A549 (cell line): Measurements from ENCODE around the gene NFKBIZ. TPM values are rescaled to one million over a fixed set of nuclear protein-coding genes. Genes with fewer than 3 reads are reported as not detected.

Experiments
- ATAC-seq, 2 experiments: fragments of 200-7000 bp in 1 of 2; fragments of >200 bp in 1 of 2; cut with Nextera tagmentation in 1 of 2; cut with Tn5 transposase in 1 of 2; 3 replicates each; pipeline versions ENCODE4 v1.8.0 to v1.9.1; 2018 to 2020; ENCODE audit warnings: mild to moderate bottlenecking in 1 of 2, moderate library complexity in 1 of 2
- CTCF ChIA-PET: fragments of 300-600 bp; sonication (Branson Sonifier 250); formaldehyde crosslinking; extraction: SDS; loops from one replicate; lab custom pipeline; 2021; ENCODE audit warnings: antibody characterized with exemption, inconsistent platforms; lab: Yijun Ruan, JAX
- POLR2A ChIA-PET: fragments of 350-600 bp; formaldehyde crosslinking; extraction: SDS; loops from one replicate; lab custom pipeline; 2021; ENCODE audit warnings: antibody characterized with exemption, inconsistent platforms; lab: Yijun Ruan, JAX
- DNase-seq, 2 experiments: peaks; one replicate each; pipeline versions ENCODE4 v3.0.0 to v3.0.0-alpha.2; 2011 to 2016; ENCODE audit warnings: low read depth in 1 of 2, low spot score in 1 of 2
- FAIRE-seq: peaks from 2 replicates; lab custom pipeline; 2011; peaks lifted over from hg19 to GRCh38; lab: Jason Lieb, UNC
- H3K27ac ChIP-seq, 2 experiments: fragments of >200 bp; sonication (Bioruptor Twin); formaldehyde crosslinking; 3 replicates each; pipeline ENCODE4 v1.5.1; 2016 to 2017
- H3K4me1 ChIP-seq: fragments of >200 bp; sonication (Bioruptor Twin); formaldehyde crosslinking; 3 replicates; pipeline ENCODE4 v1.6.1; 2016
- H3K4me2 ChIP-seq: fragments of >200 bp; sonication (Bioruptor Twin); formaldehyde crosslinking; 3 replicates; pipeline ENCODE4 v1.6.1; 2016
- H3K4me3 ChIP-seq: fragments of >200 bp; sonication (Bioruptor Twin); formaldehyde crosslinking; 3 replicates; pipeline ENCODE4 v1.5.1; 2016
- H3K9me3 ChIP-seq: fragments of >200 bp; sonication (Bioruptor Twin); formaldehyde crosslinking; 3 replicates; pipeline ENCODE4 v1.6.1; 2016
- CEBPB ChIP-seq, 2 experiments: fragments of >200 bp in 1 of 2; sonication (Bioruptor Twin) in 1 of 2; formaldehyde crosslinking in 1 of 2; IDR thresholded peaks; 2 replicates each; pipeline ENCODE4 v1.6.1; 2012 to 2016
- CHD2 ChIP-seq: fragments of 150-350 bp; IDR thresholded peaks from 2 replicates; pipeline ENCODE4 v1.6.1; 2014; ENCODE audit warnings: low read length; ENCODE audit not compliant: partially characterized antibody
- CHD4 ChIP-seq: fragments of 200-600 bp; sonication (generic); IDR thresholded peaks from 2 replicates; pipeline ENCODE4 v1.6.1; 2016; ENCODE audit warnings: antibody characterized with exemption, mild to moderate bottlenecking, borderline replicate concordance
- E2F6 ChIP-seq: IDR thresholded peaks from 2 replicates; pipeline ENCODE4 v1.6.1; 2012; ENCODE audit warnings: low read depth, borderline replicate concordance
- EHMT2 ChIP-seq: fragments of 200-600 bp; sonication (generic); IDR thresholded peaks from 2 replicates; pipeline ENCODE4 v1.6.1; 2016; ENCODE audit warnings: antibody characterized with exemption, low read depth, mild to moderate bottlenecking, moderate library complexity
- EP300 ChIP-seq, 2 experiments: fragments of >200 bp; sonication (Bioruptor Twin); formaldehyde crosslinking; IDR thresholded peaks; 2 replicates in 1 of 2; 3 replicates in 1 of 2; pipeline ENCODE4 v1.6.1; 2016 to 2017
- FOSB ChIP-seq: fragments of 250-450 bp; sonication (Bioruptor Pico); IDR thresholded peaks from 2 replicates; pipeline ENCODE4 v1.5.0; 2020; ENCODE audit warnings: mild to moderate bottlenecking, moderate library complexity
- FOXS1 ChIP-seq: fragments of 250-450 bp; sonication (Bioruptor Pico); IDR thresholded peaks from 2 replicates; pipeline ENCODE4 v1.5.0; 2020; ENCODE audit warnings: mild to moderate bottlenecking, moderate library complexity
- GATA3 ChIP-seq: IDR thresholded peaks from 2 replicates; pipeline ENCODE4 v1.6.1; 2012; ENCODE audit warnings: borderline replicate concordance
- HEYL ChIP-seq: fragments of 250-450 bp; sonication (Bioruptor Pico); IDR thresholded peaks from 2 replicates; pipeline ENCODE4 v1.8.0; 2021; ENCODE audit warnings: mild to moderate bottlenecking, moderate library complexity
- HOXA7 ChIP-seq: fragments of 250-450 bp; sonication (Bioruptor Pico); IDR thresholded peaks from 2 replicates; pipeline ENCODE4 v1.5.0; 2020; ENCODE audit warnings: mild to moderate bottlenecking, moderate library complexity
- JUN ChIP-seq, 2 experiments: fragments of >200 bp; sonication (Bioruptor Twin); formaldehyde crosslinking; IDR thresholded peaks; 2 replicates in 1 of 2; 3 replicates in 1 of 2; pipeline ENCODE4 v1.6.1; 2016 to 2017
- KDM1A ChIP-seq: fragments of 200-600 bp; sonication (generic); IDR thresholded peaks from 2 replicates; pipeline ENCODE4 v1.6.1; 2016; ENCODE audit warnings: low read depth, mild to moderate bottlenecking
- MAFK ChIP-seq: fragments of 450-650 bp; IDR thresholded peaks from 2 replicates; pipeline ENCODE4 v1.6.1; 2014; ENCODE audit not compliant: partially characterized antibody
- MAX ChIP-seq: IDR thresholded peaks from 2 replicates; pipeline ENCODE4 v1.6.1; 2012
- MYC ChIP-seq: IDR thresholded peaks from 2 replicates; pipeline ENCODE4 v1.6.1; 2012; ENCODE audit warnings: mild to moderate bottlenecking, inconsistent platforms, low read length, improper control_type of control experiment, borderline replicate concordance
- NR3C1 ChIP-seq: fragments of >200 bp; sonication (Bioruptor Twin); formaldehyde crosslinking; IDR thresholded peaks from 3 replicates; pipeline ENCODE4 v1.6.1; 2017
- PHF8 ChIP-seq: fragments of 200-600 bp; sonication (generic); IDR thresholded peaks from 2 replicates; pipeline ENCODE4 v1.6.1; 2016; ENCODE audit warnings: low read depth, mild to moderate bottlenecking, antibody characterized with exemption, moderate library complexity, borderline replicate concordance
- RAD21 ChIP-seq, 2 experiments: fragments of >200 bp in 1 of 2; sonication (Bioruptor Twin) in 1 of 2; formaldehyde crosslinking in 1 of 2; IDR thresholded peaks in 1 of 2; conservative IDR thresholded peaks in 1 of 2; 2 replicates in 1 of 2; 3 replicates in 1 of 2; pipeline ENCODE4 v1.6.1; 2012 to 2018; ENCODE audit warnings: inconsistent platforms in 1 of 2
- SMC3 ChIP-seq: fragments of >200 bp; sonication (Bioruptor Twin); formaldehyde crosslinking; IDR thresholded peaks from 3 replicates; pipeline ENCODE4 v1.6.1; 2018; ENCODE audit warnings: inconsistent platforms
- TP53 ChIP-seq: fragments of 250-450 bp; sonication (Bioruptor Pico); IDR thresholded peaks from 2 replicates; pipeline ENCODE4 v1.5.0; 2021; ENCODE audit warnings: mild to moderate bottlenecking, moderate library complexity
- ZC3H11A ChIP-seq: fragments of 450-650 bp; IDR thresholded peaks from 2 replicates; pipeline ENCODE4 v1.6.1; 2014; ENCODE audit warnings: antibody characterized with exemption, mild to moderate bottlenecking
- WGBS: methylation state at CpG from one replicate; pipeline ENCODE4 v1.1.6; 2017; ENCODE audit errors: missing lambda C conversion rate; 5-methylcytosine and 5-hydroxymethylcytosine counted together
- polyA plus RNA-seq, 4 experiments: library from polyadenylated mRNA; depleted of rRNA in 3 of 4; stranded (reverse); fragments of >200 nt; fragmentation: RNase III in 1 of 4; extraction: RNeasy Plus Mini Kit Qiagen cat#74134 plus additional on column Dnase treatment in 1 of 4; gene quantifications; 2 replicates in 3 of 4; 3 replicates in 1 of 4; pipeline ENCODE4 v1.2.3, GENCODE V29; 2011 to 2017
- TF ChIP-seq, protein P1 (sequence below): fragments of >200 bp; sonication (Bioruptor Twin); formaldehyde crosslinking; IDR thresholded peaks from 2 replicates; pipeline ENCODE4 v1.6.1; 2016
- TF ChIP-seq, protein P2 (sequence below): fragments of 200-600 bp; sonication (generic); IDR thresholded peaks from 2 replicates; pipeline ENCODE4 v1.6.1; 2016; ENCODE audit warnings: antibody characterized with exemption, mild to moderate bottlenecking, moderate library complexity

NFKBIZ gene
- polyA plus RNA-seq, 2 of the 4 experiments (the other 2 are of a cell fraction): 19.8 to 36.1 TPM

DNA sequence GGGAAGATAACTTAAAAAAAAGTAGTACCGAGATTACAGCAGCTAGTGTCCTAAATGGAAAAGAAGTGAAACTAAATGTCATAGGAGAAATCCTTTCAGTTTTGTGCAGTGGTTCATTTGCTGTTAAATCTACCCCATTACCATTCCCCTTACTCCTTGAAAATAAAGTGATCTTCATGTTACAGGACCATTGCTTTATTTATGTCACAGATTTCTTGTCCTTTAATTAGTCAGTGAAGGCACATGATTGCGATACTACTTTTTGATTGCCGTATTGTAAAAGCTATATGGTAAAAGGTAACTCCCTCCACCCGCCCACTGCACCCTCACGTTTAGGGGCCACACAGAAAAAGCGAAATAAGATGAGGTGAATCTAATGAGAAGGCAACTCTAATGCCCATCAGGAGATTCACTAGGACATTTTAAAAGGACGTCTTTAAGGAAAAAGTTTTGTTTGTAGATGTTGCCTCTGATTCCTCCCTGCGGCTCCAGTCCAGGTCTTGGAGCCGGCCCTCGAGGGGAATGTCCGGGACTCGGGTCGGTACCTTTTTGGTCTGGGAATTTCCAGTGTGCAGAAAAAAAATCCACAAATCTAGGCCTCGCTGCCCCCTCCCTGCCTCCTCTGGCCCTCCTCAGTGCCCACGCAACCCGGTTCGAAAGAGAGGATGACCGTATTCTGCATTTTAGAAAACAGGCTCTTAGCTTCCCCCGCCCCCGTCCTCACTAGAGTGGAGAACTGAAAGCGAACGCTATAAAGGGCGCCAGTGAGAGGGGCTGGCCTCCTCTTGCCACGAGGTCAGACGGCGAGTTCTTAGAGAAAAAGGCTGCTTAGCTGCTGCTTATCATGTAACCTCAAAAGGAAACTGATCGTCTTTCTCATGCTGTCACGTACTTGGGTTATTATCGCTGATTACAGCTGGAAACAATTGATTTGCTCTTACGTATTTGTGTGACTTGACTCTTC lies 21.8 kb upstream of the NFKBIZ start:
- FAIRE-seq: peak; percentile 56
- TF ChIP-seq PHF8: peak; percentile 60; the same call in 1 of the 2 replicates
- TF ChIP-seq MYC: peak; percentile 66; the same call in 1 of the 2 replicates
- 0 out of 2 replicates have a peak, but pooled peaks have one; percentile 15 for TF ChIP-seq TP53
- no peak for TF ChIP-seq EHMT2
- TF ChIP-seq CHD4: no peak
- TF ChIP-seq MAFK: no peak
- TF ChIP-seq MAX: peak; percentile 85
- peak; percentile 15; the same call in 2 of the 3 replicates for TF ChIP-seq SMC3
- TF ChIP-seq JUN (IDR thresholded peaks at IDR 0.05): peak in 1 of 2 experiments; percentile 52; a peak in 1 of 5 replicates
- peak; percentile 85 for TF ChIP-seq E2F6
- TF ChIP-seq, protein P1, sequence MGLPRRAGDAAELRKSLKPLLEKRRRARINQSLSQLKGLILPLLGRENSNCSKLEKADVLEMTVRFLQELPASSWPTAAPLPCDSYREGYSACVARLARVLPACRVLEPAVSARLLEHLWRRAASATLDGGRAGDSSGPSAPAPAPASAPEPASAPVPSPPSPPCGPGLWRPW: no peak
- TF ChIP-seq FOSB (CRISPR knock-in tag): peak; percentile 53; the same call in 1 of the 2 replicates
- no peak for TF ChIP-seq CEBPB (IDR thresholded peaks at IDR 0.05)
- TF ChIP-seq RAD21 (conservative IDR thresholded peaks at IDR 0.05 in 1 of 2, IDR thresholded peaks at IDR 0.05 in 1 of 2): peak in 1 of 2 experiments; percentile 17; a peak in 2 of 5 replicates
- TF ChIP-seq HEYL (CRISPR knock-in tag): no peak
- TF ChIP-seq, all 56 proteins: peak for 9
- 1% methylated on average over 30 of the region's 30 CpGs for WGBS

DNA sequence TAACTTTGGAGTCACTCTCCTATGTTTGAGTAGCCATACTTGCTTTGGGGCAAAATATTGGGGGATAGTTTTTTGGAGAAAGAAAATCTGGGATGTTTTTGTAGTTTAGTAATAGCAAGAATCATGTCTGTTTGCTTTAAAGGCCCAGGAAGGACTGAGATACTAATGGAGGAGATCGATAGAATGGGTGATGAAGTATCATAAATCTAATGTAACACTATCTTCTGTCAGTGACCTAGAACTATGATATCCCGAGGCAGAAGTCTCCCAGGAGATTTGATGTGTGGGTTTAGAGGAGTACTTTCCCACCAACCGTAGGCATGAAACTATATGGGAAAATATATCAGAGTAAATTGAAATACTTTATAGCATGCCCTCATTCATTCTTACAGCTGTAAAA lies 21.0 kb upstream of the NFKBIZ start:
- H3K9me3 ChIP-seq: no peaks in the 10 kb centered on the region
- TF ChIP-seq MAX (no peak), JUN (IDR thresholded peaks at IDR 0.05) (no peak), EP300 (IDR thresholded peaks at IDR 0.05) (no peak)
- TF ChIP-seq, all 56 proteins: peak for 0
- Histone ChIP-seq H3K4me1 (peaks cover 40% of the 10 kb centered on the region), H3K27ac (peak overlapping the region; percentile 88 to 94), H3K4me3 (peak overlapping the region; percentile 61), H3K4me2 (peak overlapping the region; percentile 95)
- ATAC-seq (no peak), DNase-seq (no peak), FAIRE-seq (no peak)
- whole genome bisulfite sequencing: 23% methylated on average over 3 of the region's 3 CpGs
- ChIA-PET CTCF (interaction anchor here (1.1 to 2.2 kb wide), 5 partner anchors 10 to 25 kb away, joined by 3 to 6 read pairs (median 4); partner anchors contain the start of gene NFKBIZ), POLR2A (interaction anchor here (1.0 to 2.7 kb wide), 4 partner anchors 14 to 397 kb away, joined by 4 to 37 read pairs (median 6); partner anchors contain the start of genes NFKBIZ and RPL24)

More for the DNA sequence above, 21.8 kb upstream of the NFKBIZ start:
- ATAC-seq: peak; percentile 89 to 92
- ChIA-PET CTCF (interaction anchor here (1.1 to 2.2 kb wide), 6 partner anchors 11 to 402 kb away, joined by 3 to 7 read pairs (median 4); partner anchors contain the start of gene NFKBIZ), POLR2A (interaction anchor here (0.8 to 2.7 kb wide), 6 partner anchors 15 to 398 kb away, joined by 3 to 37 read pairs (median 4); partner anchors contain the start of genes NFKBIZ and RPL24)
- Histone ChIP-seq H3K4me1 (peaks cover 40% of the 10 kb centered on the region), H3K27ac (peak overlapping the region; percentile 88 to 94), H3K9me3 (no peaks in the 10 kb centered on the region), H3K4me3 (peak overlapping the region; percentile 61), H3K4me2 (peak overlapping the region; percentile 95)
- DNase-seq: peak in 1 of 2 experiments; percentile 67

GRCh38 chr3:101828691-101829436 lies 20.4 kb upstream of the NFKBIZ start:
- Histone ChIP-seq H3K4me3 (peak overlapping the region; percentile 61), H3K4me2 (peak overlapping the region; percentile 95), H3K4me1 (peaks cover 38% of the 10 kb centered on the region), H3K9me3 (no peaks in the 10 kb centered on the region), H3K27ac (peak overlapping the region; percentile 88 to 94)
- ATAC-seq (peak in 1 of 2 experiments; percentile 44; a peak in 3 of 6 replicates), FAIRE-seq (no peak), DNase-seq (no peak)
- ChIA-PET POLR2A (interaction anchor here (2.7 to 3.3 kb wide), 2 partner anchors 20 to 21 kb away, joined by 14 to 37 read pairs; partner anchors contain the start of gene NFKBIZ), CTCF (interaction anchor here (1.1 to 2.1 kb wide), 2 partner anchors 10 to 26 kb away, joined by 3 to 6 read pairs; no protein-coding TSS in a partner anchor)
- 80% methylated on average over 9 of the region's 9 CpGs for WGBS
- TF ChIP-seq NR3C1 (no peak), FOXS1 (CRISPR knock-in tag) (no peak), KDM1A (no peak), GATA3 (no peak), MYC (no peak), ZC3H11A (no peak), HOXA7 (CRISPR knock-in tag) (no peak), FOSB (CRISPR knock-in tag) (no peak), CHD2 (no peak)
- TF ChIP-seq, protein P2, sequence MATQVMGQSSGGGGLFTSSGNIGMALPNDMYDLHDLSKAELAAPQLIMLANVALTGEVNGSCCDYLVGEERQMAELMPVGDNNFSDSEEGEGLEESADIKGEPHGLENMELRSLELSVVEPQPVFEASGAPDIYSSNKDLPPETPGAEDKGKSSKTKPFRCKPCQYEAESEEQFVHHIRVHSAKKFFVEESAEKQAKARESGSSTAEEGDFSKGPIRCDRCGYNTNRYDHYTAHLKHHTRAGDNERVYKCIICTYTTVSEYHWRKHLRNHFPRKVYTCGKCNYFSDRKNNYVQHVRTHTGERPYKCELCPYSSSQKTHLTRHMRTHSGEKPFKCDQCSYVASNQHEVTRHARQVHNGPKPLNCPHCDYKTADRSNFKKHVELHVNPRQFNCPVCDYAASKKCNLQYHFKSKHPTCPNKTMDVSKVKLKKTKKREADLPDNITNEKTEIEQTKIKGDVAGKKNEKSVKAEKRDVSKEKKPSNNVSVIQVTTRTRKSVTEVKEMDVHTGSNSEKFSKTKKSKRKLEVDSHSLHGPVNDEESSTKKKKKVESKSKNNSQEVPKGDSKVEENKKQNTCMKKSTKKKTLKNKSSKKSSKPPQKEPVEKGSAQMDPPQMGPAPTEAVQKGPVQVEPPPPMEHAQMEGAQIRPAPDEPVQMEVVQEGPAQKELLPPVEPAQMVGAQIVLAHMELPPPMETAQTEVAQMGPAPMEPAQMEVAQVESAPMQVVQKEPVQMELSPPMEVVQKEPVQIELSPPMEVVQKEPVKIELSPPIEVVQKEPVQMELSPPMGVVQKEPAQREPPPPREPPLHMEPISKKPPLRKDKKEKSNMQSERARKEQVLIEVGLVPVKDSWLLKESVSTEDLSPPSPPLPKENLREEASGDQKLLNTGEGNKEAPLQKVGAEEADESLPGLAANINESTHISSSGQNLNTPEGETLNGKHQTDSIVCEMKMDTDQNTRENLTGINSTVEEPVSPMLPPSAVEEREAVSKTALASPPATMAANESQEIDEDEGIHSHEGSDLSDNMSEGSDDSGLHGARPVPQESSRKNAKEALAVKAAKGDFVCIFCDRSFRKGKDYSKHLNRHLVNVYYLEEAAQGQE: no peak
